Suprapubic skin (tissue), 3 donors: Measurements from ENCODE around the gene SLC22A31.

Experiments used
- CTCF ChIP-seq, 2 donors: fragments of 200-600 bp in 1 of 2; fragments of 450-650 bp in 1 of 2; sonication (generic) in 1 of 2; IDR thresholded peaks; one replicate each; pipeline ENCODE4 v1.5.1; 2016 to 2019; ENCODE audit warnings: antibody characterized with exemption in 2 of 2, mild to moderate bottlenecking in 1 of 2, moderate library complexity in 1 of 2
- POLR2A ChIP-seq, 2 donors: fragments of 450-650 bp; IDR thresholded peaks; one replicate each; pipeline ENCODE4 v1.6.1; 2017; ENCODE audit warnings: antibody characterized with exemption in 2 of 2, mild to moderate bottlenecking in 2 of 2, moderate library complexity in 2 of 2

- TF ChIP-seq CTCF (IDR thresholded peaks at IDR 0.05) (no peak), POLR2A (IDR thresholded peaks at IDR 0.05) (no peak)
These were observed 16.9 kb downstream of the SLC22A31 start for GRCh38 chr16:89183463-89183862.
